Posterior cingulate gyrus (tissue), 11 donors: ENCODE data around the gene OR4X2.
"Not testable (repeated sequence)": the region's sequence is repeated elsewhere in the genome, so short reads cannot be mapped to it uniquely, and the experiment has no call there.

Experiments used
- DNase-seq, 10 donors: peaks; one replicate each; pipeline versions ENCODE4 v3.0.0 to v3.0.0-alpha.2; 2020 to 2021; ENCODE audit warnings: mixed read lengths in 3 of 10
- intact Hi-C: fragments of 100-400 bp; cut with DNase I; formaldehyde crosslinking; loops from one replicate; pipeline ENCODE4 v1.15.1; 2023

OR4X2 gene, protein sequence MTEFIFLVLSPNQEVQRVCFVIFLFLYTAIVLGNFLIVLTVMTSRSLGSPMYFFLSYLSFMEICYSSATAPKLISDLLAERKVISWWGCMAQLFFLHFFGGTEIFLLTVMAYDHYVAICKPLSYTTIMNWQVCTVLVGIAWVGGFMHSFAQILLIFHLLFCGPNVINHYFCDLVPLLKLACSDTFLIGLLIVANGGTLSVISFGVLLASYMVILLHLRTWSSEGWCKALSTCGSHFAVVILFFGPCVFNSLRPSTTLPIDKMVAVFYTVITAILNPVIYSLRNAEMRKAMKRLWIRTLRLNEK

DNA sequence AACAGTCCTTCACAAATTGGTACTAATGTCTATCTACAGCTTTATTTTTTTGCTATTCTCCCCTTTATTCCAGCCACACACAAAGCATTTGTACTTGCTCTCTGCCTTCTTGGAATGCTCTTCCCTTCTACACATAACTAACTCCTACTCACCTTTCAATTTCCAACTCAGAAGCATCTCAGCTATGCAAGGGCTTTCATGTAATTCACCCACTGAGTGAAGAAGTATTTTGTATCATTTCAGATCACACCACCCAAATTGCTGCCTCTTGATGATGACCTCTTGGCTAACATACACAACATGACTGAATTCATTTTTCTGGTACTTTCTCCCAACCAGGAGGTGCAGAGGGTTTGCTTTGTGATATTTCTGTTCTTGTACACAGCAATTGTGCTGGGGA, at the start of gene OR4X2:
TSS of gene OR4X2 (plus strand) at position 301 of the 400 bp plus-strand sequence. CDS start at position 301, 0 bp downstream.
- intact Hi-C loops = no loop called here
- no peak for DNase-seq

DNA sequence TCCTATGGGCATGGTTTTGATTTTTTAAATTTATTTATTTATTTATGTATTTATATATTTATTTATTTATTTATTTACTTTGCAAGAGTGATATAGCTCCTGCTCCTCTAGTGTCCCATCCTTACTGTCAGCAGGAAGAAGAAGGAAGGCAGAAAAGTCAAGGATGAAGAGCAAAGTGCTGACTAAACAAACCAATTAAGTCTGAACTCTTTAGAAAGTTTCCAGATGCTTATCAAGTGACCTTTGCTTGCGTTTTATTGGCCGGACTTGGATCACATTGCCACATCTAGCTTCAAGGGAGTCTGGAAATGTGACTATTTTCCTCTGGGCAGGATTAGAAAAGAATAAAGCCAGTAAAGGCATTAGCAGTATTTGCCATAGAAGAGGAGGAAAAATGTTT, 37.0 kb upstream of the OR4X2 start:
- intact Hi-C loops = no loop called here
- DNase-seq = no peak

DNA sequence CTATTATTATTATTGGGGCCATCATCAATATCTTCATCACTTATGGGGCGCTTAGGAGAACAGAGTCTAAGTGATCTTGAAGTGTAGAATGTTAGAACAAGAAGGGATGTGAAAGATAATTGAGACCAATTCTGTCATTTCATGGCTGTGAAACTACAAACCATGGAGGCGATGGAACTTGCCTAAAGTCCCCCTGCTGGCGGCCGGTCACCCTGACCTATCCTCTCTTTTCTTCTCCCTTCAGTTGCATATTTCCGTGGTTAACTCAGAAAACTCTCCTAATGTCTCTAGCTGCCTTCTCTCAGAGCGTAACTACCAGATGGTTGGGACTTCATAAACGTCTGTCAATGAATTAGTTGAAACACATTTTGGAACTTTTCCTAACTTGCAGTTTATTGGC, 34.9 kb upstream of the OR4X2 start:
- DNase-seq = no peak
- intact Hi-C loops = no loop called here

DNA sequence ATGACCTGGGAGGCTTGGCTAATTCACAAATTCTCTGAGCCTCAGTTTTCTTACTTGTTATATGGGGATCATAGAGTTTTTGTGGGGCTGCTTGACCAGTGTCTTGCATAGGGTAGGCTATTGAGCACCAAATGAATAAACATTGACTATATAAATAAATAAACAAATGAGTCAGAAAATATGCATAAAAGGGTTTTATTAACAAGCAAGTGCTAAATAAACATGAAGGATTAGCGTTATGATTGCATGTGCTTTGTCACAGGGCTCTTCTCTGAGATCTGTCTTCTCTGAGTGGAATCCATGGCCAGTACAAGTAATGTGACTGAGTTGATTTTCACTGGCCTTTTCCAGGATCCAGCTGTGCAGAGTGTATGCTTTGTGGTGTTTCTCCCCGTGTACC, 28.4 kb upstream of the OR4X2 start, which contains the start of gene OR4B1:
TSS of gene OR4B1 (plus strand) at position 301 of the 400 bp plus-strand sequence. CDS start at position 301, 0 bp downstream.
- intact Hi-C loops = no loop called here

DNA sequence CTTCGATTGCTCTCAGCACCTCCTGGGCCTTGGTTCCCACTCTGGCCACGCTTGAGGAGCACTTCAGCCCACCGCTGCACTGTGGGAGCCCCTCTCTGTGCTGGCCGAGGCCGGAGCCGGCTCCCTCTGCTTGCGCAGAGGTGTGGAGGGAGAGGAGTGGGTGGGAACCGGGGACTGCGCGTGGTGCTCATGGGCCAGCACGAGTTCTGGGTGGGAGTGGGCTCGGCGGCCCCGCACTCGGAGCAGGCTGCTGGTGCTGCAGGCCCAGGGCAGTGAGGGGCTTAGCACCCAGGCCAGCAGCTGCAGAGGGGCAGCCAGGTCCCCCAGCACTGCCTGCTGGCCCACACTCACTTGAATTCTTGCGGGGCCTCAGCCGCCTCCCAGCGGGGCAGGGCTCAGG, 16.1 kb upstream of the OR4X2 start:
- DNase-seq = no peak
- intact Hi-C loops = no loop called here

More for the DNA sequence above, 28.4 kb upstream of the OR4X2 start, which contains the start of gene OR4B1:
- no peak for DNase-seq

DNA sequence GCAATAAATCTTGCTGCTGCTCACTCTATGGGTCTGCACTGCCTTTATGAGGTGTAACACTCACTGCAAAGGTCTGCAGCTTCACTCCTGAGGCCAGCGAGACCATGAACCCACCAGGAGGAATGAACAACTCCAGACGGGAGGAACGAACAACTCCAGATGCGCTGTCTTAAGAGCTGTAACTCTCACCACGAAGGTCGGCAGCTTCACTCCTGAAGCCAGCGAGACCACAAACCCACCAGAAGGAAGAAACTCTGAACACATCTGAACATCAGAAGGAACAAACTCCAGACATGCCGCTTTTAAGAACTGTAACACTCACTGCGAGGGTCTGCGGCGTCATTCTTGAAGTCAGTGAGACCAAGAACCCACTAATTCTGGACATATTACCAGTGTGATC, 14.8 kb upstream of the OR4X2 start:
- DNase-seq, intact Hi-C loops: not testable (repeated sequence)

DNA sequence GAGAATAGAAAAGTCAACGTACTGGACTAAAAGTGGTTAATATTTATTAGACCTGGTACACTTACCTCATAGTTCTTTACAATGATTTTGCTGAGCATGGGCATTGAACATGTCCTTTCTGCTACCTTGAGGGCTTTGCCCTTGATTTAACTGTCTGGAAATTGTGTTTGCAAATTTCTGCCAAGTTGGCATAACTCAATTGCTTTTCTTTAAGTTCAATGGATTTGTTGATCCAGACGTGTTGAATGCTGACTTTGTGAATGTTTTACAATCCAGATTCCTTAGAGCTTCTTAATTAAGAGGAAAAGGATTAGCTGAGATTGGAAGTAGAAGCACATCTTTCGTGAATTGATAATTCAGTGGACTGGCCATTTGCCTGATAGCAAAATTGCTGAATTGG, 7.2 kb upstream of the OR4X2 start:
- intact Hi-C loops = no loop called here
- no peak for DNase-seq

DNA sequence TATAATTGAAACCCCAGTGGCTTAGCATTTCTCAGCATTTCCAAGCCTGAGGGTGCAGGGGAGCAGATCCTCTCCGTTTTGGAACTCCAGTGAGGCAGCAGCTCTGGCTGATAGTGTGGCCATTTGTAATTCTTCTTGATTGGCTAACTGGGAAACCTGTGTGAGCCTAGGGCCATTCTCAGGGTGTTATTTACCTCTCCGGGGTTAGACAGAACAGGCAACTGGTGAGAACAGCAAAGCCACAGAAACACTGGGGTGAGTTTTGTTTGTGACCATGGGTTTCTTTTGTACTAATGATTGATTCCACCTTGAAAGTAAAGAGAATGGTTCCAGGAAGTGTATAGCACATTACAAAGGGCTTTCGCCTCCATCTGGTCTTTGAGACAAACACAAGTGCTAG, 2.4 kb upstream of the OR4X2 start:
- intact Hi-C loops = no loop called here
- no peak for DNase-seq

DNA sequence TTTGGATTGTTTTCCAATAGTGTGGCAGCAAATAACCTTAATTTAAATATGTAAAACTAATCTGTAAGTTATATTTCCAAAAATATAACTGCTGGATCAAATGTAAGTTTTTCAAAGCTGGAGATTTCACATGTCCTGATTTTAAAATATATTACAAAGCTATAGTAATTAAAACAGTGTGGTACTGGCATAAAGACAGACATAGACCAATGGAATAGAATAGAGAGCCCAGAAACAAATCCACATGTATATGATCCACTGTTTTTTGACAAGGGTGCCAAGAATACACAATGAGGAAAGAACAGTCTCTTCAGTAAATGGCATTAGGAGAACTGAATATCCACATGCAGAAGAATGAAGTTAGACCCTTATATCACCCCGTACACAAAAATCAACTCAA, 4.0 kb downstream of the OR4X2 start:
- DNase-seq = no peak
- intact Hi-C loops = no loop called here

DNA sequence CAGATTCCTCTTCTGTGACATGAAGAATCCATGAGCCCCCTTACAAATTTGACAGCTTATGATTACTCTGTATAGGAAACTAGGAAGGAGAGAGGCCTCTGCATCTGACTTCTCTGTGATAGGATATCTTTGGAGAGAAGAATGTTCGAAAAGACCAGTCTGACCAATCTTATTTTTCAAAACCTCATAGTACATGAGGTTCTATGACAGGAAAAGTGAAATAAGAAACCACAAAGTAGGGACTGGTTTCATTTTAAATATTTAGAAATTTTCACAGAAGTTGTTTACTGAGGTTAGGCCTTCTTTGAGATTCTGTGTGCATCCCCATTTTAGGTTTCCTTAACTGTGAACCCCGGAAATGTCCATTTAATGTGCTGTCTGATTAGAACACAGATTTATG, 16.7 kb downstream of the OR4X2 start:
- intact Hi-C loops = no loop called here

DNA sequence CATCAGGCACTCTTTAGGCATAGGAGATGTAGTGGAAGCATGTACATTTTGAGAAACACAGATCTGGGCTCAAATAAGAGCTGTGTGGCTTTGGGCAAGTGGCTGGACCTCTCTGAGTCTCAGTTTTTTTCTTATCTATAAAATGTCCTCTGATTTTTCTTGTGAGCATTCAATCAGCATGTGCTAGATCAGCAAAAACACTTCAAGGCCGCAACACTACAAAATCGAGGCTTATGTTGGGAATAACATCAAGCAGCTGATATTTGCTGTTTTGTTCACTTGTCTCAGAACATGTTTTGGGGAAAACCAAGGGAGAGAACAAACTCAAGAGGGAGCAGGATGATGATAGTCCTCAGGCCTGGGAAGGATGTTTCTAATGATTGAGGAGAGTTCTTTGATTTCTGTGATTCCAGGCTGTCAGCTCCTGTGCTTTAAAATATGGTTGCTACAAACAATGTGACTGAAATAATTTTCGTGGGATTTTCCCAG, 18.6 kb downstream of the OR4X2 start, which contains the start of gene OR4X1:
TSS of gene OR4X1 (plus strand) at position 439 of the 489 bp plus-strand sequence. CDS start at position 439, 0 bp downstream.
- intact Hi-C loops = no loop called here
- DNase-seq = no peak

More for the DNA sequence above, 16.7 kb downstream of the OR4X2 start:
- no peak for DNase-seq

DNA sequence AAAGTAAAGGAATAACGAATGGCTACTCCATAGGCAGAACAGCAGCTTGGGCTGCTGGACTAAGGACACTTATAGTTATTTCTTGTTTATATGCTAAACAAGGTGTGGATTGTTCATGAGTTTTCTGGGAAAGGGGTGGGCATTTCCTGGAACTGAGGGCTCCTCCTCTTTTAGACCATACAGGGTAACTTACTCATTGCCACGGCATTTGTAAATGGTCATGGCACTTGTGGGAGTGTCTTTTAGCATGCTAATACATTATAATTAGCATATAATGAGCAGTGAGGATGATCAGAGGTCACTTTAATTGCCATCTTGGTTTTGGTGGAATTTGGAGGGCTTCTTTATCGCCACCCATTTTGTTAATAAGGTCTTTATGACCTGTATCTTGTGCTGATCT, 25.7 kb downstream of the OR4X2 start:
- no peak for DNase-seq
- intact Hi-C loops = no loop called here

DNA sequence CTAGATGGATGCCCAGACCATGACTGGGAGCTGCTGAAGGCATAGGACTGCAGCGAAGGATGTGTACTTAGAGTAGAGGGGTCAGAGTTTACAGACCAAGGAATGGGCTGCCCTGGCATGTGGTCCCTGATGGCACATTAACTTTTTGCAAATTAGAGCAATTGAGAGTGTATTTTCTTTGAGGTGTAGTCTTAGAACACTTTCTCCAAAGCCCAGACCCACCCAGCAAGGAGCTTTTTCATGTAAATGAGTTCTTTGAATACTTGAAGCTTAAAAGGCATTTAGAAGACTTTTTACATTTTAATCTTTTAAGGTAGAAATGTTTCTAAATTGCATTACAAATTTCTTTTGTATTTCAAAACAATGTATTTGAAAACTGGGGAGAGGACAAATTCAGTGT, 27.7 kb downstream of the OR4X2 start:
- DNase-seq = no peak
- intact Hi-C loops = no loop called here
